ENCODE measurements around the gene OR1A1. TPM values are rescaled to one million over a fixed set of nuclear protein-coding genes. Genes with fewer than 3 reads are reported as not detected.
"Not testable (repeated sequence)": the region's sequence is repeated elsewhere in the genome, so short reads cannot be mapped to it uniquely, and the experiment has no call there.

Gene OR1A1
- total RNA-seq (2014; rRNA removed; shearing (Covaris generic)), result not detected in 2 replicates

- DNase-seq (ENCODE audit: low spot score), result no peak
- in situ Hi-C loops (cut with HindIII; ENCODE audit: low sequenced_read_pairs), result no loop called here
Observed at GRCh38 chr17:3207367-3207766, at the start of gene OR1A1. OR1A1 (plus strand) TSS chr17:3207667; CDS start chr17:3215621, 7,954 bp downstream.

- no peak for DNase-seq (ENCODE audit: low spot score)
- in situ Hi-C loops (cut with HindIII; ENCODE audit: low sequenced_read_pairs), result no loop called here
Observed at GRCh38 chr17:3167574-3167973, 39.9 kb upstream of the OR1A1 start.

- in situ Hi-C loops (cut with HindIII; ENCODE audit: low sequenced_read_pairs), result no loop called here
- no peak for DNase-seq (ENCODE audit: low spot score)
Observed at GRCh38 chr17:3189961-3190360, 17.5 kb upstream of the OR1A1 start.

- DNase-seq (ENCODE audit: low spot score), result no peak
- in situ Hi-C loops (cut with HindIII; ENCODE audit: low sequenced_read_pairs), result no loop called here
Observed at GRCh38 chr17:3197219-3197618, 10.2 kb upstream of the OR1A1 start, which contains the start of gene OR1A2. OR1A2 (plus strand) TSS chr17:3197519; CDS start chr17:3197519, 0 bp downstream.

- DNase-seq (ENCODE audit: low spot score), result no peak
- in situ Hi-C loops (cut with HindIII; ENCODE audit: low sequenced_read_pairs), result no loop called here
Observed at GRCh38 chr17:3208484-3208883, 1.0 kb downstream of the OR1A1 start.

GRCh38 chr17:3213001-3213400, 5.5 kb downstream of the OR1A1 start:
- no peak for DNase-seq (ENCODE audit: low spot score)
- in situ Hi-C loops (cut with HindIII; ENCODE audit: low sequenced_read_pairs), result no loop called here

GRCh38 chr17:3213587-3213986, 6.1 kb downstream of the OR1A1 start:
- in situ Hi-C loops (cut with HindIII; ENCODE audit: low sequenced_read_pairs), result no loop called here
- no peak for DNase-seq (ENCODE audit: low spot score)

- in situ Hi-C loops (cut with HindIII; ENCODE audit: low sequenced_read_pairs); DNase-seq (ENCODE audit: low spot score): not testable (repeated sequence)
Observed at GRCh38 chr17:3219978-3220377, 12.5 kb downstream of the OR1A1 start.

- in situ Hi-C loops (cut with HindIII; ENCODE audit: low sequenced_read_pairs), result no loop called here
- no peak for DNase-seq (ENCODE audit: low spot score)
Observed at GRCh38 chr17:3221850-3222249, 14.4 kb downstream of the OR1A1 start.

- no peak for DNase-seq (ENCODE audit: low spot score)
- in situ Hi-C loops (cut with HindIII; ENCODE audit: low sequenced_read_pairs), result no loop called here
Observed at GRCh38 chr17:3222505-3222904, 15.0 kb downstream of the OR1A1 start.

- in situ Hi-C loops (cut with HindIII; ENCODE audit: low sequenced_read_pairs); DNase-seq (ENCODE audit: low spot score): not testable (repeated sequence)
Observed at GRCh38 chr17:3224721-3225352, 17.4 kb downstream of the OR1A1 start.

- DNase-seq (ENCODE audit: low spot score); in situ Hi-C loops (cut with HindIII; ENCODE audit: low sequenced_read_pairs): not testable (repeated sequence)
Observed at GRCh38 chr17:3232300-3232699, 24.8 kb downstream of the OR1A1 start.

GRCh38 chr17:3238685-3239084, 31.2 kb downstream of the OR1A1 start:
- DNase-seq (ENCODE audit: low spot score); in situ Hi-C loops (cut with HindIII; ENCODE audit: low sequenced_read_pairs): not testable (repeated sequence)

GRCh38 chr17:3241044-3241443, 33.6 kb downstream of the OR1A1 start:
- DNase-seq (ENCODE audit: low spot score); in situ Hi-C loops (cut with HindIII; ENCODE audit: low sequenced_read_pairs): not testable (repeated sequence)

GRCh38 chr17:3244841-3245240, 37.4 kb downstream of the OR1A1 start:
- DNase-seq (ENCODE audit: low spot score); in situ Hi-C loops (cut with HindIII; ENCODE audit: low sequenced_read_pairs): not testable (repeated sequence)

GRCh38 chr17:3249013-3249412, 41.5 kb downstream of the OR1A1 start:
- in situ Hi-C loops (cut with HindIII; ENCODE audit: low sequenced_read_pairs); DNase-seq (ENCODE audit: low spot score): not testable (repeated sequence)

- no peak for DNase-seq (ENCODE audit: low spot score)
- in situ Hi-C loops (cut with HindIII; ENCODE audit: low sequenced_read_pairs), result no loop called here
Observed at GRCh38 chr17:3256575-3256974, 49.1 kb downstream of the OR1A1 start.

- no peak for DNase-seq (ENCODE audit: low spot score)
- in situ Hi-C loops (cut with HindIII; ENCODE audit: low sequenced_read_pairs), result no loop called here
Observed at GRCh38 chr17:3260163-3260562, 52.7 kb downstream of the OR1A1 start.

- no peak for DNase-seq (ENCODE audit: low spot score)
- in situ Hi-C loops (cut with HindIII; ENCODE audit: low sequenced_read_pairs), result no loop called here
Observed at GRCh38 chr17:3260600-3260999, 53.1 kb downstream of the OR1A1 start.
